HG03432 (cell line): Measurements from ENCODE around the gene CPNE1.

ENCODE experiments used
- ATAC-seq: cut with Tn5 transposase; IDR thresholded peaks from one replicate; pipeline ENCODE4 v1.9.1; 2021; ENCODE audit warnings: mild to moderate bottlenecking, moderate library complexity; ENCODE audit not compliant: unreplicated experiment

Gene CPNE1

DNA sequence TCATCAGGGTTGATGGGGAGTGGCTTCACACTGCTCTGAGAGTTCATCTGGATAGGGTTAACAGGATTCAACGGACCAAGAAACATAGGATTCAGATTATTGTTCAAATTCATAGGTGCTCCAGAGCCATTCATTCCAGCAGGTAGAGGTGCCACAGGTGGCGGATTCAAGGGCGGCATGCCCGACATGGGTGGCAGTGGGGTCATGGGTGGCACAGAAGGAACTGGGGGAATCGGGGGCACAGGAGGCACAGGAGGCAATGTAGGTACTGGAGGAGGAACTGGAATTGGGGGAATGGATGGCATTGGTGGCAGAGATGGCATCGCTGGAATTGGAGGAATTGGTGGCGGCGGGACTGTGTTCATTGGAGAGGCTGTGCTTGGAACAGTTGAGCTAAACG lies 10.3 kb downstream of the CPNE1 start:
- ATAC-seq: no peak

DNA sequence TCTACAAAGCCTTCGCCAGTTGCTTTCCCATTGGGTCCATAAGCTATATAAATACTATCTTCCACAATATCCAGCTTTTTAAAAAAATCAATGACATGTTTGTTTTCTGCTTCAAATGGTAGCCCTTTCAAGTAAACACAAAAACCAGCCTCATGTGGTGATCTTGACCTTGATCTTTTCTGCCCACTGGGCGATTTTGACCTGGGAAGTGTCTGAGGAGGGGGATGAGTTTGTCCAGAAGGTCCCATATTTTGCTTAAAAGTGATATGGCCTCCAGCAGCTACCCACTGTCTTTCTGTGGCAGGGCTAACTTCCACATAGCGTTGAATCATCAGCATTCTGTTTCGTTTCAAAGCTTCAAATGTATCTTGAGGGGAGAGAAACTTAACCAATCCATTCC lies 10.8 kb downstream of the CPNE1 start:
- ATAC-seq: no peak

DNA sequence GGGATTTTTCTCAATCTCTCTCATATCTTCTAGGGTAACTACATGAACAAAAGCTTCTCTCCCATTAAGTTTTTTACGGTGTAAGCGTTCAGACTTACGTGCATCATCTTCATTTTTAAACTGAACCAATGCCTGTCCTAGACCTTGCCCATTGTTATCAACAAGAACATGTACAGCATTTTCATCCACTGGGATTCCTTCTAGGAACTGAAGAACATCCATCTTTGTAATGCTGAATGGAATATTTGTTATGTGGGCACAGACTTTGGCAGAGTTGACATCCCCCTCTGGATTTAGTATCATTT lies 11.3 kb downstream of the CPNE1 start:
- no peak for ATAC-seq

DNA sequence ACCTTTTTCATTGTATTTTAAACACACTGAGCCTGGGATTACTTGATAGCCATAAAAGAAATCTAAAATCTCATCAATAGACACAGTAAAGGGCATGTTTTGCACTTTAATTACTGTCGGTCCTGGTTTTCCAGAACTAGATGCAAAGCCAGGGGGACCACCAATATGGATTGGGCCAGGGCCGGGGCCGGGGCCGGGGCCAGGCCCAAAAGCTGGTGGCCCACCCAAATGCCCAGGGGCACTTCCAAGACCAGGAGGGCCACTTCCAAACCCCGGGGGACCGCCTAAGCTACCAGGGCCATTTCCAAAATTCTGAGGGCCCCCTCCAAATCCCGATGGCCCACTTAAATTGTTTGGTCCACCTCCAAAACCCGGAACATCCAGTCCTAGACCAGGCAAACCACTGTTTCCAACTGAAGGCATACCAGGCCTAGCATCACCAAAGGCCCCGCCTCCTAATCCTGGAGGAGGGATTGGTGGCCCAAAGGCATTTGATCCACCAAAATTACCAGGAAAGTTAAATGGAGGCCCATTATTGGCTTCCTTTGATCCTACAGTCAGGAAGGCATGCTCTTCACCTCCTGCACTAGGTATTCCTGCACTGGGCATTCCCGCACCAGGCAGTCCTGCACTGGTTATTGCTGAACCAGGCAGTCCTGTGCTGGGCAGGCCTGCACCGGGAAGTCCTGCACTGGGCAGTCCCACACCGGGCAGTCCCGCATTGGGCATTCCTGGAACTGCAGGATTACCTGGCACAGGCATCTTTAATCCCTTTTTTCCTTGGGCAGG lies 11.9 kb downstream of the CPNE1 start:
- no peak for ATAC-seq

DNA sequence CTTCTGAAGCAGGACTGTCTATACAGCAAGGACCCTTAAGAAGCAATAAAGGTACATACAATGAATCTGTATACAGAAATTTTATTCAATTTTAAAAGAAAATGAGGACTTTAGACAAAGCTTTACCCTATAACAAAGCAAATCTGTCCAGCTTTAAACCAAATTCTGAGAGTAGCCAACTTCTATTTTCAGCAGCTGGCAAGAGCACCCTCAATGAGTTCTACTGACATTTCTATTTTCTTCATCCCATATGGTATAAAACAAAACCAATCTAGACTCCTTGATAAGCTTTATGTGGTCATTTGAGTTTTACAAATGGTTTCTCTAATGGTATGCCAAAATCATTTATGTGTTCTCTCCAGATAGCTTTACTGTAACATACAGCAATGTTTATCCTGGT lies 12.7 kb downstream of the CPNE1 start:
- no peak for ATAC-seq

DNA sequence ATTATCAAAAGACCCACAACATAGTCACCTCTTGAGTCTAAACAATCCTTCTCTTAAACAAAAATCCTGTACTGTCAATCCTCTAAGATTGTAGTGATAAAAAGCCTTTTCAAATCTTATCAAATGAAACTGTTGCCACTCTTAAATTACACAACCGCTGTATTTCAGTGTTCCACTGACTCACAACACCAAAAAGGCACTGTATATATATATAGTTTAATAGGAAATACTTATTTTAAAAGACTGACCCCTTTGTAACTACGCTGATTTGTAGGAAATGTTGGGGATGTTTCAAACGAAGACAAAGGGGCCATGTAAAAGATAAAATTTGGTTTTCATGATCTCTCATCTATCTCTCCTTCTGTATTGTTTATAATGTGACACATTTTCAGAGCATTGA lies 14.1 kb downstream of the CPNE1 start:
- no peak for ATAC-seq

DNA sequence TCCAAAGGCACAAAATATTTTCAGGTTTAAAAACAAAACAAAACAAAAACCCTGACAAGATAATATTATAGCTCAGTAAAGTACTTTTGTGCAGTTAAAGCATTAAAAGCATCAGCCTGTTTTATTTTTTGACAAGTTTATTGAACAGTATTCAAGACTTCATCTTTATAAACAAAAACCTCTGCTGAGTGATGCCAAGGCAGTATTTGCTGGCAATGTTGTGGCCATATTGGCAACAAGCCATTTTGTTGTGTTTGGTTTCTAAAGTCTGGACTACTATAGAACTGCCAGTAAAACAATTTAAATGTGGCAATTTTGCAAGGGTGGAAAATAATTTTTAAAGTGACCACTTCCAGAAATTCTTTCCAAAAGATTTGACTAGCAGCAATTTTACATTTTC lies 15.9 kb downstream of the CPNE1 start:
- ATAC-seq: no peak

DNA sequence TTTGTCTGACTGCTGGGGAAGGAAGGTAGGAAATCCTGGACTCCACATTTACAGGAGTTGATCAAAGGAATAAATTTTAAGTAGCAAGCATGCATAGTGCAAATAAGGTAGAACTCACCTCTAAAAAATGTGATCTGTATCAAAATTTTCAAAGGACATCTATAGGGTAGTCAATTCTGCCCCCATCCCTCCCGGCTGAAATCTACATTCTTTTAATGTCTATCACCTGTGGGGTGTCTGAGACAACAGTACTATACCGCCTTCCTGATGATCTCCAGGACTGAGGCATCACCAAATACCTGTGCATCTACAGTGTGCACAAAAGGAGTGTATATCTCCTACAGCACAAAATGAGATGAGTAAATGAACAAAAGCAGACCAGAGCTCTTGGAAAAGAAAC lies 19.9 kb downstream of the CPNE1 start:
- ATAC-seq: no peak

DNA sequence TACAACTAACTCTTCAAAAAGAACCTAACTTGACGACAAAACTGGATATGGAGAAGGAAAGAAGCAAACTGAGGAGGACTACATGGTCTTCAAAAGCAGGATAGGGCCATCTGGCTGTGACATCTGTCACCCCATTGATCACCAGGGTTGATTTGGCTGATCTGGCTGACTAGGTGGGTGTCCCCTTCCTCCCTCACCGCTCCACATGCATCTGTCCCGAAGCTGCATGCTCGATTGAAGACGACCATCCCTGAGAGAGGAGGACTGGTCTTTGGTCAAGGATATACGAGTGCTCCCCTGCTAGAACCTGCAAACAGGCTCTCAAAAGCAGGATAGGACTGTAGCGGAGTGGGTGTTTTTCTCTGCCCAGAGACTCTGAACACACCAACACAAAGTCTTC lies 21.7 kb downstream of the CPNE1 start:
- no peak for ATAC-seq

DNA sequence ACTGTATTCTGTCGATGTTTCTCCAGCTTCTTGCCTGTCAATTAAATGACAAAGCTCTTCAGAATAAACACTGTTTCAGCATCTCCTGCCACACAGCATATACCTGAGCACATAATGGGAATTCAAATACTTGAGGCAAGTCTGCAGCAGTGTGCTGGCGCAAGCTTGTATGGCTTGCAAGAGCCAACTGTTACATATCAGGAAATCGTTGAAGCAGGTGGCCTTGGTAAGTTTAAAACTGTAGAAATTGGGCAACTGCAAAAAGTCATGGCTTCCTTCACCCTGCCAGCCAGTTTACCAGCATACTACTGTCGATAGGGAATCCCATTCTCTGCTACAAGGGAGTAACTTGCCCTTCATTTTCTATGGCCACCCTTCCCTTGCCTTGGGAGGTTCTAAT lies 23.0 kb downstream of the CPNE1 start:
- ATAC-seq: no peak

DNA sequence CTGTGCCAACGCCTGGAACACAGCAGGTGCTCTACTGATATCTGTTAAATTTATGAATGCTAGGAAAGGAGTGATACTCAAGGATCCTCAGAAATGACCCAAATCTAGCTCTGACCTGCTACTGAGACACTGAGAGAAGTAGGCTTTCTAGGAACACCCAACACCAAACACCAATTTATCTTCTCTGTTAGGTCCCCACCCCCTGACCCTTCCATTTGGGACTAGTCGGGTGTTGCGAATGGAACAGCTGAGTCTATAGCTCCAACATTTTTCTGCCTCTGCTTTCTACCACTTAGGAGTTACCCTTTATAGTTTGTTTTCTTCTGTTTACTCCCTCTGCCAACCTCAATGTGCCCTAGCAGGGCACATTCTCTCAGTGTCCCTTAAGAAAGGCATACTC lies 24.0 kb downstream of the CPNE1 start:
- no peak for ATAC-seq

DNA sequence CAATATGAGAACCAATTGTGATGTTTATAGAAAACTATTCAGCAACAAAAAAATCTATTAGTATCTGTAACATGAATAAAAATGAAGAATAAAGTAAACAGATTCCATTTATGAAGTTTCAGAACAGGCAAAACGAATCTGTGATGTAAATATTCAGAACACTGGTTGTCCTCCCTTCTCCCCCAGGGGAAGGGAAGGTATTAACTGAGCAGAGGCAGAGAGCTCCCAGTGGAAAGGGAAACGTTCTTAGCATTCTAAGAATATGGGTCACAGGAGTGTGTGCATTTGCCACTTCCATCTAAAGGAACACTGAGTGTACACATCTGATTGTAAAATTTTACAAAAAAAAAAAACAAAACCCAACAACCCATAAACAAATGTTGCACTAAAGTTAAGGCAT lies 25.9 kb downstream of the CPNE1 start:
- no peak for ATAC-seq

DNA sequence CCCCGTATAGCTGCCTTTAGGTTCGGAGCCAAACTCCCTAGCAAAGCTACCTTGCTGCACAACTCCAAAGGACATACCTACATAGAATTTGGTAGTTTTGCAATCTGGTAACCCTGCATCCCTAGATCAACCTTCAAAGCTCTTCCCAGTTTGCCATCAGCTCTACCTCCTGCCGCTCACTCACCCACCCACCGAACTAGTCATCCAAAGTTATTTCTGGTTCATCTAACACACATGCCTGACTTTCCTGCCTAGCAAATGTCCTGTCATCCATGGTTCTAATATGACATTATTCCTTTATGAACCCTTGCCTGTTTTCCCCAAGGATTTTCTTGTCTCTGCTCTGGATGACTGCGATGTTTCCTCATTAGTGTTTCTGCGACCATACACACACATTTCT lies 27.4 kb downstream of the CPNE1 start:
- no peak for ATAC-seq

DNA sequence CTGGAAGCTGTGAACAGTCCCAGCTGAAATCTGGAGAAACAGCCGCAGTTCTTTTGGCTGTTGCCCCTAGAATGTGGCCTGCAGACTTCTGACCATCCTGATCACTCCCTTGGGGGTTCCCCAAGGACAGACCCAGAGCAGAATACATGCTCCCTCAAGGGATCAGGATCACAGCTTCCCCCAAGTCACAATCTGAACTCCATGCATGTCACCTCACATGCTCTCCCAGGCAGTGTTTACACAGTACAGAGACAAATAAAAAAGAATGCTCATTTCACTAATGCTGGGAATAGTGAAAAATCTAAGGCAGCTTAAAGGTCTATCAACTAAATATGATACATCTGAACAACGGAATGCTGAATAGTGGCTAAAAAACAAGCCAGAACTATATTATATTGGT lies 28.6 kb downstream of the CPNE1 start:
- ATAC-seq: no peak

DNA sequence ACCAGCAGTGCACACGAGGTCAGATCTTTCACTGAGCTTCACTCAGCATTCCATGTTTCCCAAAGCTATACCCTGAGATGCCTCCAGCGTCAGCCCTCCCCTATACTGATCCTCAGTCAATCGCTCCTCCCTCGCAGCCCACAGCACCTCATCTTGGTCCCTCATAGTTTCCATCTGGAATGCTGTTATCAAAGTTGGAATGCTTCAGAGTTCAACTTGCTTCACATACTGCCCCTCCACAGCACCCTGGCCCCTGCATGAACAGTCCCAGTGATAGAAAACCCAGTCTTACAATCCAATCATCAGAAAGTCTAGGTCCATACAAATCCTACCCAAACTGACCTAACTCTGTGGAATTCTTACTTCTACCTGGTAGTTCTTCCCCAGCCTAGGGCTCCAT lies 29.0 kb downstream of the CPNE1 start:
- ATAC-seq: no peak

DNA sequence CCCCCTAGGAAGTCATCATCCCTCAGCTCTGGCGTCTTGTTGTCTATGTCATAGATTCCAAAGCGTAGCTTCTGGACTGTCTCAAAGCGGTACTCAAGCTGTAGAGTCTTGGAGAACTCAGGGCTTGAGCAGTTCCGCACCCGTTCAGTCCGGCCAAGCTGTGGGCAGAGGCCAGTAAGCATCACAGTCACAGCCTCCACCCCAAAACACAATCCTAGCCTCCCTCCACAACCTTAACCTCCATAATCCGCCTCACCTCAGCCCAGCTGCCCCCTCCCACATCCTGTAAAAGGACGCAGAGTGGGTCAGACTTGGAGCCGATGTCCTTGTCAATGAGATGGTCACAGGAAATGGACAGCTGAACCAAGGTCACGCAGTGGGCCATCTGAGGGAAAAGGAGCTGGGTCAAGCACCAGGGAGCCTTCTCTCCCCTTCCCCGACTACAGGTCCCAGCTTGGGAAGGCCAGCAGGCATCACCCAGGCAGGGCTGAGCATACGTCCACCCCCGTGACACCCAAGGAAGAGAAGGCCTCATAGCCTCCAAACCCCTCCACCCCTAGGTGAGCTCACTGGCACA lies 32.1 kb downstream of the CPNE1 start:
- ATAC-seq: no peak

DNA sequence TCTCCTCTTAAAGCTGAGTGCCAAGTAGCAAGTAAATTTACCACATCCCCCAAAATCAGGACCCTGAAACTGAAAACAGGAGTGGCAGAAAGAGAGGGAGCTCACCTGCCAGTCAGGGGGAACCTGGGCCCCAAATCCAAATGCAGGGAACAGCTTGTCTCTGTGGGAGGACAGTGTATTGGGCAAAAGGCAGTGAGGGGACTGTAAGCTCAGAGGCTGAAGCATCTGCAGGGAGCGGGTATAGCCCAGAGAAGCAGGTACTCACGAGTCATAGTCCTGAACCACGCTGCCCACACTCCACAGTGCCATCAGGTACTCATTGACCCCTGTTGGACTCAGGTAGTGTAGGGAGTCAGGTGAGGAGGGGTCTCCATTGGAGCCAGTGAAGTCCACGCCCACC lies 34.1 kb downstream of the CPNE1 start:
- no peak for ATAC-seq

DNA sequence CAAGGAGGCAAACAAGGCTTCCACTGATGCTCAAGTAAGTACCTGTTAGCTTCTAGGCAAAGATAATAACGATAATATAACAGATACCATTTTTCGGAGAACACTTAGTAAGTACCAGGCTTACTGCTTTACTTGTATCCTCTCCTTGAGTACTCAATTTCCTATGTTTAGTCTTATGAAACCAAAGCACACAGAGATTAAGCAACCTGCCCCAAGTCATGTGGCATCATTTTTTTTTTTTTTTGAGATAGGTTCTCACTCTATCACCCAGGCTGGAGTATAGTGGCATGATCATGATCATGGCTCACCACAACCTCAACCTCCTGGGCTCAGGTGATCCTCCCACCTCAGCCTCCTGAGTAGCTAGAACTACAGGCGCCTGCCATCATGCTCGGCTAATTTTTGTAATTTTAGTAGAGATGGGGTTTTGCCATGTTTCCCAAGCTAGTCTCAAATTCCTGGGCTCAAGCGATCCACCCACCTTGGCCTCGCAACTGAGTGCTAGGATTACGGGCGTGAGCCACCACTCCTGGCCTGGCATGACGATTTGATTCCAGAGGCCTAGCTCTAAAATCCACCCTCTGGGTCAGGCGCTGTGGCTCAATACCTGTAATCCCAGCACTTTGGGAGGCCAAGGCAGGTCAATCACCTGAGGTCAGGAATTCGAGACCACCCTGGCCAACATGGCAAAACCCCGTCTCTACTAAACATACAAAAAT lies 35.1 kb downstream of the CPNE1 start:
- ATAC-seq: no peak

DNA sequence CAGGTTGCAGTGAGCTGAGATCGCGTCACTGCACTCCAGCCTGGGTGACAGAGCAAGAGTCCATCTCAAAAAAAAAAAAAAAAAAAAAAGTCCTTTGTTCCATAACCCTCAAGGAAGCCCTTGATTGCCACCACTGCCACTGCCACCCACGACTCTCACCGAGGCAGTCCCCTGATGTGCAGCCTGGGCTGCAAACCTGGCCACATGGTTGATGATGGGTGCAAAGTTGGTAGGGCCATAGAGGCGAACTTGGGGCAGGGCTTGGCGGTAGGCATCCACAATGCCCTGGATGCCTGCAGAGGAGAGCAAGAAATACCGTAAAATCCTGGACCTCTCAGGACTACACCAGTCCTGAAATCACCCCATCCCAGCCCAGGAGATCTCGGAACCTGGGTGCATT lies 37.6 kb downstream of the CPNE1 start:
- no peak for ATAC-seq

DNA sequence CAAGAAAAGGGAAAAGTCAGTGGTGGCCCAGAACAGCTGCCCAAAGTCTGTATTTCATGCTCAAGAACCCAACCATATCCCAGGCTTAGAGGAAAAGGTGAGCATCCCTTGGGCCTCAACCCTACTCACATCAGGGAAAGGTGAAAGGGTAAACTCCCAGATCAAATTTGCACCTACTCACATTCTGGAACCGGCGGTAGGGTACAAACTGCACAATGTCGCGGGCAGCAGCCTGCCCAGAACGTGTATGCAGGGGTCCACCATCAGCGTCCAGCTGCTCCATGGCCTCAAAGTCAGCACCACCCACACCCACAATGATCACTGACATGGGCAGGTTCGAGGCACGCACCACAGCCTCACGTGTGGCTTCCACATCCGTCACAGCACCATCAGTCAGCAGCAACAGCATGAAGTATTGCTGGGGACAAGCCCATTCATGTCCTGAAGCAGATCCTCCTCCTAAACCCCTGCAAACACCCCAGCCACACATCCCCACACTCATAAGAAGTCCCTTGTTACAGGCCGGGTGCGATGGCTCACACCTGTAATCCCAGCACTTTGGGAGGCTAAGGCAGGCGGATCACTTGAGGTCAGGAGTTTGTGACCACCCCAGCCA lies 38.2 kb downstream of the CPNE1 start:
- ATAC-seq: no peak

DNA sequence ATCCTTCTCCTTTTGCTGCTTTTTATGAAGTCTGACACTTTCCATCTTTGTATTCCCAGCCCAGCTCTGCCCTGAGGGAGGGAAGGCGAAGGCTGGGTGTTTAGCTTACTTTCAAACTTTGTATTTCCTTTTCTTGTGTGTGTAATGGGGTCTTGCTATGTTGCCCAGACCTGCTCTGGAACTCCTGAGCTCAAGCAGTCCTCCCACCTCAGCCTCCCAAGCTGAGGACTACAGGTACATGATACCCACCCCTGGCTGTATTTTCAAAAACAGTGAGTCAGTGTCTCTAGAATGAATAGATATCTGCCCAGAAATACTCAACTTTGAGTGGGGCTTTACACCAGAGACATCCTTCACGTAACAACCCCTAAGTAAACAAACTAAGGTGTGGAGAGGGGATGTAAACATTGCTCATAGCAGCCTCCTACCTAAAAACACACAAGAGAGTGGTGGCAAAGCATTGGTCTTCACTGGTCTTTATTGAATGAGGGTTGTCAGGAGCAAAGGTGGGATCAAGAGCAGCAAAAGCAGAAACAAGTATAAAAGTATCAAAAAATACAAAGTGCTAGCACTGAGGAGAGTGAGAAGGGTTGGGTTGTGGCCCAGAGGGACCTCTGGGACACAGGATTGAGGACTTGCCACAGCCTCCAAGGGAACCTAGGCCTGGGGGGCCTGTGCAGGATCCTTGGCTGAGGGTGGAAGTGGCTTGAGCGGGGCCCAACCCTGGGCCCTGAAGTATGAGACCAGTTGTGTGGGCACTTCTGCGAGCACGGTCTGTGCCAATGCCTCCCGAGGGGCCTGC lies 38.9 kb downstream of the CPNE1 start:
- no peak for ATAC-seq
